B cell (primary cell): ENCODE data around the gene WASF2. TPM values are rescaled to one million over a fixed set of nuclear protein-coding genes. Genes with fewer than 3 reads are reported as not detected.

ENCODE experiments used
- ATAC-seq: fragments of 200-7000 bp; cut with Tn5 transposase; one replicate; pipeline ENCODE4 v1.10.0; 2021; ENCODE audit warnings: low read depth, mild to moderate bottlenecking, moderate number of reproducible peaks, moderate library complexity
- CTCF ChIA-PET: fragments of 350-600 bp; sonication (Branson Sonifier 250); formaldehyde crosslinking; loops from one replicate; lab custom pipeline; 2021; ENCODE audit warnings: antibody characterized with exemption, inconsistent platforms; lab: Charles Lee
- POLR2A ChIA-PET: fragments of 350-600 bp; sonication (Branson Sonifier 250); formaldehyde crosslinking; loops from one replicate; lab custom pipeline; 2021; ENCODE audit warnings: antibody characterized with exemption; lab: Charles Lee
- DNase-seq: peaks from one replicate; pipeline ENCODE4 v3.0.0; 2013
- H2AFZ ChIP-seq: 2 replicates; pipeline ENCODE4 v1.6.1; 2012; ENCODE audit warnings: mild to moderate bottlenecking, low read depth, low read length; ENCODE audit not compliant: insufficient read depth, poor library complexity, severe bottlenecking
- H3K27ac ChIP-seq, 2 donors: 1 replicate in 1 of 2; 2 replicates in 1 of 2; pipeline ENCODE4 v1.5.1; 2012 to 2013; ENCODE audit warnings: low read length in 2 of 2, mild to moderate bottlenecking in 2 of 2, moderate library complexity in 1 of 2
- H3K27me3 ChIP-seq, 4 experiments: fragments of 200-600 bp in 1 of 4; sonication (generic) in 1 of 4; replicated peaks in 1 of 4; 1 replicate in 2 of 4; 2 replicates in 2 of 4; pipeline versions ENCODE4 v1.6.1 to v1.7.0; 2013 to 2016; ENCODE audit warnings: low read length in 3 of 4, mild to moderate bottlenecking in 2 of 4, mixed read lengths in 1 of 4, moderate library complexity in 1 of 4; ENCODE audit not compliant: insufficient read depth in 4 of 4, control insufficient read depth in 3 of 4; ENCODE audit errors: control extremely low read depth in 1 of 4
- H3K36me3 ChIP-seq, 2 experiments: replicated peaks in 1 of 2; 1 replicate in 1 of 2; 2 replicates in 1 of 2; pipeline versions ENCODE4 v1.6.1 to v1.7.1; 2013; ENCODE audit warnings: low read length in 1 of 2; ENCODE audit not compliant: insufficient read depth in 2 of 2, control insufficient read depth in 1 of 2; ENCODE audit errors: control extremely low read depth in 1 of 2, extremely low read depth in 1 of 2
- H3K4me1 ChIP-seq, 2 donors: fragments of 200-600 bp in 1 of 2; sonication (generic) in 1 of 2; 1 replicate in 1 of 2; 2 replicates in 1 of 2; pipeline versions ENCODE4 v1.5.1 to v1.6.1; 2013 to 2017; ENCODE audit warnings: low read length in 2 of 2; ENCODE audit not compliant: control insufficient read depth in 2 of 2, insufficient read depth in 2 of 2
- H3K4me2 ChIP-seq: replicated peaks from 2 replicates; pipeline ENCODE3; 2012; ENCODE audit warnings: mild to moderate bottlenecking, low read depth, low read length; ENCODE audit not compliant: poor library complexity, severe bottlenecking
- H3K4me3 ChIP-seq, 5 experiments: fragments of 200-600 bp in 1 of 5; sonication (generic) in 1 of 5; 1 replicate in 3 of 5; 2 replicates in 2 of 5; pipeline versions ENCODE4 v1.5.1 to v1.7.0; 2011 to 2016; ENCODE audit warnings: low read length in 4 of 5, mild to moderate bottlenecking in 4 of 5, low read depth in 2 of 5, control low read depth in 1 of 5, moderate library complexity in 1 of 5; ENCODE audit not compliant: insufficient read depth in 1 of 5; ENCODE audit errors: control extremely low read depth in 1 of 5, extremely low read depth in 1 of 5
- H3K79me2 ChIP-seq: fragments of 200-600 bp; sonication (generic); one replicate; pipeline ENCODE4 v1.6.0; 2016; ENCODE audit warnings: low read length; ENCODE audit not compliant: control insufficient read depth, insufficient read depth
- H3K9ac ChIP-seq: fragments of 200-600 bp; sonication (generic); 2 replicates; pipeline ENCODE4 v1.6.1; 2017; ENCODE audit warnings: mild to moderate bottlenecking, low read length, moderate library complexity
- H3K9me3 ChIP-seq, 3 donors: one replicate each; pipeline versions ENCODE4 v1.6.1 to v1.7.1; 2013; ENCODE audit warnings: low read length in 2 of 3; ENCODE audit not compliant: control insufficient read depth in 2 of 3, insufficient read depth in 1 of 3; ENCODE audit errors: control extremely low read depth in 1 of 3
- H4K20me1 ChIP-seq: 2 replicates; pipeline ENCODE4 v1.6.0; 2012; ENCODE audit warnings: mild to moderate bottlenecking, low read length; ENCODE audit not compliant: insufficient read depth, control insufficient read depth, poor library complexity, severe bottlenecking
- H3K27ac Mint-ChIP-seq: one replicate; pipeline ENCODE4 v1.8.0; 2021; ENCODE audit warnings: mixed read lengths
- H3K27me3 Mint-ChIP-seq: one replicate; pipeline ENCODE4 v1.8.0; 2021; ENCODE audit warnings: mixed read lengths
- H3K4me1 Mint-ChIP-seq: one replicate; pipeline ENCODE4 v1.8.0; 2021; ENCODE audit warnings: mixed read lengths
- H3K4me3 Mint-ChIP-seq: one replicate; pipeline ENCODE4 v1.8.0; 2021; ENCODE audit warnings: mixed read lengths
- H3K9me3 Mint-ChIP-seq: one replicate; pipeline ENCODE4 v1.8.0; 2022; ENCODE audit warnings: mixed read lengths; ENCODE audit not compliant: insufficient read depth
- EZH2 ChIP-seq: IDR thresholded peaks from 2 replicates; pipeline ENCODE4 v1.6.1; 2012; ENCODE audit warnings: borderline replicate concordance, low read depth, mild to moderate bottlenecking, moderate library complexity, low read length; ENCODE audit not compliant: insufficient read depth, poor library complexity, severe bottlenecking
- WGBS: methylation state at CpG from one replicate; pipeline ENCODE4 v1.1.5; 2013; ENCODE audit warnings: missing lambda C conversion rate; ENCODE audit not compliant: insufficient coverage; 5-methylcytosine and 5-hydroxymethylcytosine counted together
- intact Hi-C: fragments of 100-400 bp; cut with micrococcal nuclease; formaldehyde crosslinking; loops from one replicate; pipeline ENCODE4 v1.10.0; 2022
- polyA plus RNA-seq: library from polyadenylated mRNA; depleted of rRNA; stranded (reverse); fragments of >200 nt; gene quantifications from 2 replicates; pipeline ENCODE4 v1.2.3, GENCODE V29; 2012
- total RNA-seq, 2 donors: library from RNA; stranded (reverse); fragments of 120-200 nt in 1 of 2; gene quantifications; 1 replicate in 1 of 2; 2 replicates in 1 of 2; pipeline versions ENCODE4 v1.2.3 to v1.2.4, GENCODE V29; 2013 to 2022
- TF ChIP-seq, protein P1 (sequence below): fragments of 200-600 bp; IDR thresholded peaks from one replicate; pipeline ENCODE4 v1.8.0; 2022; ENCODE audit warnings: antibody characterized with exemption, mild to moderate bottlenecking

WASF2 gene
- total and polyA plus RNA-seq, 2 donors (not counting 1 experiment from before 2014, with no cell fraction given), result 67.4 to 169 TPM

DNA sequence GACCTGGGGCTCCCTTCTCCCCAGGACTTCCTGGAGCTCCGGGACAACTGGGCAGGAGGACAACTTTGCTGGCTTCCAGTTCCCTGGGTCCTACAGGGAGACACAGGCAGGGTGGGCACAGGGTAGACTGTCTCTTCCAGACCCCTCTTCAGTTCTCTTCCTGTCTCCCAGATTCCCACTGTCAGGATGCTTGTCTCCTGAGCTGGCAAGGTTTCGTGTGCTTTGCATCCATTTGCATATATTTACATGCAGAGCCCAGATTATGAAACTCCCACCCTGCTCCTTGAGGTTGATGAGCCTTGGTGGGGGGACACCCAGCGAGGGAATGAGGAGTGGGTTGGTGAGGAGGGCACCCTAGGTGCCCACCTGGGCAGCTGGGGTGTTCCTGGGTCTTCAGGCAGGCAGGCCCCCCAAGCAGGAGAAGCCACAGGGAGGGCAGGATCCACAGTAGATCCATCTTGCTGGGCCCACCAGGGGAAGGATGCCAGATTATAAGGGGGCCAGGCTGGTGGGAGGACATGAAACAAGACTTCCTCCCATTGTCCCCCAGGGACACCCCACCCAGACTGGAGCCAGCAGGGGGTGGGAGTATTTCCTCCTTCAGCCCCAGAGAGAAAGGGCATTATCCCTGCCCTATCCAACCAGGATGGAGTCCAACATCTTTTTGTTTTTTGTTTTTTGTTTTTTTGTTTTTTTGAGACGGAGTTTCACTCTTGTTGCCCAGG lies 115.4 kb downstream of the WASF2 start, which contains the start of gene FCN3:
FCN3 (minus strand) TSS at position 463 of the 725 bp plus-strand sequence; CDS start at position 457, 6 bp downstream.
- CTCF ChIA-PET, result interaction anchor here (1.0 to 1.4 kb wide), 4 partner anchors 12 to 263 kb away, joined by 3 to 7 read pairs (median 4); no protein-coding TSS in a partner anchor
- Histone ChIP-seq H4K20me1 (no peaks in the 10 kb centered on the region), H3K4me3 (no peak within 1 kb of the TSS), H3K27ac (no peak within 1 kb of the TSS), H3K9ac (no peak within 1 kb of the TSS), H3K9me3 (no peaks in the 10 kb centered on the region), H3K27me3 (no peaks in the 10 kb centered on the region), H2AFZ (no peak within 1 kb of the TSS), H3K36me3 (no peaks in the 10 kb centered on the region), H3K4me1 (peaks cover 14 to 36% of the 10 kb centered on the region in 2 donors), H3K4me2 (no peak within 1 kb of the TSS), H3K79me2 (no peaks in the 10 kb centered on the region)
- Mint-ChIP-seq H3K27me3 (no peaks in the 10 kb centered on the region), H3K27ac (peak within 1 kb of the TSS; percentile 26), H3K9me3 (no peaks in the 10 kb centered on the region), H3K4me1 (peaks cover 26% of the 10 kb centered on the region), H3K4me3 (no peak within 1 kb of the TSS)
- intact Hi-C loops, result no loop called here
- TF ChIP-seq, protein P1, sequence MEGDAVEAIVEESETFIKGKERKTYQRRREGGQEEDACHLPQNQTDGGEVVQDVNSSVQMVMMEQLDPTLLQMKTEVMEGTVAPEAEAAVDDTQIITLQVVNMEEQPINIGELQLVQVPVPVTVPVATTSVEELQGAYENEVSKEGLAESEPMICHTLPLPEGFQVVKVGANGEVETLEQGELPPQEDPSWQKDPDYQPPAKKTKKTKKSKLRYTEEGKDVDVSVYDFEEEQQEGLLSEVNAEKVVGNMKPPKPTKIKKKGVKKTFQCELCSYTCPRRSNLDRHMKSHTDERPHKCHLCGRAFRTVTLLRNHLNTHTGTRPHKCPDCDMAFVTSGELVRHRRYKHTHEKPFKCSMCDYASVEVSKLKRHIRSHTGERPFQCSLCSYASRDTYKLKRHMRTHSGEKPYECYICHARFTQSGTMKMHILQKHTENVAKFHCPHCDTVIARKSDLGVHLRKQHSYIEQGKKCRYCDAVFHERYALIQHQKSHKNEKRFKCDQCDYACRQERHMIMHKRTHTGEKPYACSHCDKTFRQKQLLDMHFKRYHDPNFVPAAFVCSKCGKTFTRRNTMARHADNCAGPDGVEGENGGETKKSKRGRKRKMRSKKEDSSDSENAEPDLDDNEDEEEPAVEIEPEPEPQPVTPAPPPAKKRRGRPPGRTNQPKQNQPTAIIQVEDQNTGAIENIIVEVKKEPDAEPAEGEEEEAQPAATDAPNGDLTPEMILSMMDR, result no peak
- no peak for TF ChIP-seq EZH2
- ATAC-seq (no peak), DNase-seq (no peak)
- WGBS, result 76% methylated on average over 2 of the region's 4 CpGs
- POLR2A ChIA-PET, result no interaction called here
